ENCODE measurements around the gene LARP6.

LARP6 gene

GRCh38 chr15:70856884-70857561 is 3.1 kb upstream of the LARP6 start:
- Histone ChIP-seq H3K27me3 (replicated peaks; ENCODE audit: control insufficient read depth, insufficient read depth, low read length) (no peaks in the 10 kb centered on the region), H3K36me3 (ENCODE audit: control insufficient read depth, insufficient read depth, low read length) (no peaks in the 10 kb centered on the region), H3K4me3 (replicated peaks; ENCODE audit: low read depth, low read length) (no peak overlapping the region)
- DNase-seq (ENCODE audit: extremely low read depth, insufficient read length) = no peak
- TF ChIP-seq CTCF (IDR thresholded peaks at IDR 0.05; ENCODE audit: insufficient read depth, low read length, poor library complexity, severe bottlenecking) = no peak

DNA sequence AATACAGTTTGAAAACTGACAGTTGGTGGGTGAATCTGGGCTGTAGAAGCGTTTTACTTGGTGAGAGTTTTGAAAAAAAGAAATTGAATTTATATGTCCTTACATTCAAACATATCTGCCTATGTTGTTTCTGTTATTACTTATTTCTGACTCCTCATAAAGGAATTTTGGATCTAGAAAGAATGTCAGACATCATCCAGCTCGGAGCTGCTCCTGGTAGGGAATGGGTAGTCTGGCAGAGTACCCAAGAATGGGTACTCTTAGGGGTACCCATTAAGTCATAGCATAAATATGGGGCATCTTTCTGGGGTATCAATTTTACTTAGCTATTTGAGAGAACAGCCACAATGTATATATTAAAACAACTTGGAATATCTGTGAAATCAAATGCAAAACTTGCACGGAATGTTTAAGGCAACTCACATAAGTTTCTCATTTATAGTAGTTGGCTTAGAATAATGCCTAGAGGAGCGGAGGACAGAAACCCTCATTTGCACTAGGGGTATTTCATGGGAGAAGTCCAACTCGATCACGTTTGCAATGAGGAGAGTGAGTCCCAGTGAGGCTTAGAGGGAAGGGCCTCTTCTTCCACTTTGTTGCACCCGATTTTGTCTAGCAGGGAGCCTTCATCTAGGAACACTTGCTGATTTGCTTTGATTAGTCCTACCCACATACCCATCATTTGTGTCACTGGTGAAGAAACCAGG is 2.4 kb upstream of the LARP6 start:
- no peak for DNase-seq (ENCODE audit: extremely low read depth, insufficient read length)
- no peak for TF ChIP-seq CTCF (IDR thresholded peaks at IDR 0.05; ENCODE audit: insufficient read depth, low read length, poor library complexity, severe bottlenecking)
- no peaks in the 10 kb centered on the region for H3K27me3 ChIP-seq (replicated peaks; ENCODE audit: control insufficient read depth, insufficient read depth, low read length)
- no peak overlapping the region for H3K4me3 ChIP-seq (replicated peaks; ENCODE audit: low read depth, low read length)
- H3K36me3 ChIP-seq (ENCODE audit: control insufficient read depth, insufficient read depth, low read length) = no peaks in the 10 kb centered on the region

- Histone ChIP-seq H3K36me3 (ENCODE audit: control insufficient read depth, insufficient read depth, low read length) (no peaks in the 10 kb centered on the region), H3K4me3 (replicated peaks; ENCODE audit: low read depth, low read length) (no peak overlapping the region), H3K27me3 (replicated peaks; ENCODE audit: control insufficient read depth, insufficient read depth, low read length) (no peaks in the 10 kb centered on the region)
- TF ChIP-seq CTCF (IDR thresholded peaks at IDR 0.05; ENCODE audit: insufficient read depth, low read length, poor library complexity, severe bottlenecking) = no peak
- DNase-seq (ENCODE audit: extremely low read depth, insufficient read length) = peak; percentile 32
These were observed 1.8 kb upstream of the LARP6 start for GRCh38 chr15:70855764-70856163.

DNA sequence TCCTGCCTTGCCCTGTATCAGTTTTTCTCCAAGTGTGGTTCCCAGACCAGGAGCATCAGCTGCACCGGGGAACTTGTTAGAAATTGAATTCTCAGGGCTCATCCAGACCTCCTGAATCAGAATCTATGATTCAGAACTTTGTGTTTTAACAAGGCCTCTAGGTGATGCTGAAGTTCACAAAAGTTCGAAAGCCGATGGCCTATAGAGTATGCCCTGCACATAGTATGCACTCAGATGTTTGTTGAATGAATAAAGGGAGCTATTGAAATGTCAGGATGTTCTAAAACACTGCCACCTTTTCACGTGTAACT is 664 bp upstream of the LARP6 start:
- peak; percentile 7 for TF ChIP-seq CTCF (IDR thresholded peaks at IDR 0.05; ENCODE audit: insufficient read depth, low read length, poor library complexity, severe bottlenecking)
- DNase-seq (ENCODE audit: extremely low read depth, insufficient read length) = no peak
- Histone ChIP-seq H3K27me3 (replicated peaks; ENCODE audit: control insufficient read depth, insufficient read depth, low read length) (no peaks in the 10 kb centered on the region), H3K36me3 (ENCODE audit: control insufficient read depth, insufficient read depth, low read length) (no peaks in the 10 kb centered on the region), H3K4me3 (replicated peaks; ENCODE audit: low read depth, low read length) (peak overlapping the region; percentile 60)

DNA sequence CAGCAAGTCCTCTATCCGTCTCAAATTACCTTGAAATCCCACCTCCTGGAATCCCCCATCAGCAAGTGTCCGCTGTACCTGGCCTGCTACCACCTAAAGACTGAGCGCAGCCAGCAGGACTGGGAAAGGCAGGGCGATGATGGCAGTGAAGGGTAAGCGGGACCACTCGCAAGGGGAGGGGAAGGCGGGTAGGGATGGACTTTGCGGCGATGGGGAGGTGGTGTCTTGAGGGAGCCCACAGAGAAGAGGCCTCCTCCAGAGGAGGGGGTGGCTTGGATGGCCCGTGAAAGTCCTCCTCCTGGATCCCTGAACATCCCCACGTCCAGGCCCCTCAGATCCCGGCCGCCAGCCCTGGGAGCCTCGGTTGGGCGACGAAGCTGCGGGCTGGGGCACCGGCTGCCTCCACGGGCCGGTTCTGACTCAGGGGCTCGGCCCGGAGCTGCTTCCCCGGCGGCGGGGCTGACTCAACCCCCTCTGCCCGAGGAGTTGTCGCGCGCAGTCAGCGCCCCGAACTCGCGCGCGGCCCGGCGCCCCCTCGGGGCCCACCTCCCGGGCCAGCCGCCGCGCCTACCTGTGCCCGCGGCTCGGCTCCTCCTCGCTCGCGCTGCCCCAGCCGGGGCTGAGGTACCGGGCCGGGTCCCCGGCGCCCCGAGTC is 512 bp downstream of the LARP6 start:
- Histone ChIP-seq H3K4me3 (replicated peaks; ENCODE audit: low read depth, low read length) (peak overlapping the region; percentile 64), H3K27me3 (replicated peaks; ENCODE audit: control insufficient read depth, insufficient read depth, low read length) (no peaks in the 10 kb centered on the region), H3K36me3 (ENCODE audit: control insufficient read depth, insufficient read depth, low read length) (no peaks in the 10 kb centered on the region)
- peak; percentile 31 for DNase-seq (ENCODE audit: extremely low read depth, insufficient read length)
- TF ChIP-seq CTCF (IDR thresholded peaks at IDR 0.05; ENCODE audit: insufficient read depth, low read length, poor library complexity, severe bottlenecking) = no peak
